ENCODE measurements around the gene TNPO1.

The TNPO1 gene

GRCh38 chr5:72850113-72850512 lies 33.7 kb downstream of the TNPO1 start:
- no peak for DNase-seq (ENCODE audit: extremely low read depth in 1 of 2, low read depth in 1 of 2)

DNA sequence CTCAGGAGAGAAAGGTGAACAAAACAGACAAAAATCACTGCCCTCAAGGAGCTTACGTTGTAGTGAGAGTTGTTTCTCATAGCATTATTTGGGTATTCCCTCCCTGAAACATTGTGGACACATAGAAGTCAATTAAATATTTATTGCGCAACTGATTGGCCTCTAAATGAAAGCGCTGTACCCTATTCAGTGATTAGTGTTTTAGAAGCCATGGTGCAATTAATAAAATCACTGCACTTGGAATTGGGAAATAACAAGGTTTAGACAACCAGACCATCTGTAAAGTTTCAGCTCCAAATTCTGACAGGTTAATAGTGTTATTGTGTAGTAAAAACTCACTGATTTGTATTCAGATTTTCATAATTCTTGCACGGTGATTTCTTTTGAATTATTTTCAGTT lies 35.9 kb downstream of the TNPO1 start:
- DNase-seq (ENCODE audit: extremely low read depth in 1 of 2, low read depth in 1 of 2), result no peak

- no peak for DNase-seq (ENCODE audit: extremely low read depth in 1 of 2, low read depth in 1 of 2)
Observed at GRCh38 chr5:72854419-72854818, 38.0 kb downstream of the TNPO1 start.

GRCh38 chr5:72855821-72856220 lies 39.4 kb downstream of the TNPO1 start:
- no peak for DNase-seq (ENCODE audit: extremely low read depth in 1 of 2, low read depth in 1 of 2)

GRCh38 chr5:72857396-72857795 lies 40.9 kb downstream of the TNPO1 start:
- DNase-seq (ENCODE audit: extremely low read depth in 1 of 2, low read depth in 1 of 2), result no peak

- DNase-seq (ENCODE audit: extremely low read depth in 1 of 2, low read depth in 1 of 2), result no peak
Observed at GRCh38 chr5:72859127-72859526, 42.7 kb downstream of the TNPO1 start.

GRCh38 chr5:72860499-72860898 lies 44.0 kb downstream of the TNPO1 start:
- no peak for DNase-seq (ENCODE audit: extremely low read depth in 1 of 2, low read depth in 1 of 2)

- no peak for DNase-seq (ENCODE audit: extremely low read depth in 1 of 2, low read depth in 1 of 2)
Observed at GRCh38 chr5:72871366-72872024, 55.0 kb downstream of the TNPO1 start.

GRCh38 chr5:72878854-72879253 lies 62.4 kb downstream of the TNPO1 start:
- no peak for DNase-seq (ENCODE audit: extremely low read depth in 1 of 2, low read depth in 1 of 2)

- DNase-seq (ENCODE audit: extremely low read depth in 1 of 2, low read depth in 1 of 2), result no peak
Observed at GRCh38 chr5:72882989-72883388, 66.5 kb downstream of the TNPO1 start.

DNA sequence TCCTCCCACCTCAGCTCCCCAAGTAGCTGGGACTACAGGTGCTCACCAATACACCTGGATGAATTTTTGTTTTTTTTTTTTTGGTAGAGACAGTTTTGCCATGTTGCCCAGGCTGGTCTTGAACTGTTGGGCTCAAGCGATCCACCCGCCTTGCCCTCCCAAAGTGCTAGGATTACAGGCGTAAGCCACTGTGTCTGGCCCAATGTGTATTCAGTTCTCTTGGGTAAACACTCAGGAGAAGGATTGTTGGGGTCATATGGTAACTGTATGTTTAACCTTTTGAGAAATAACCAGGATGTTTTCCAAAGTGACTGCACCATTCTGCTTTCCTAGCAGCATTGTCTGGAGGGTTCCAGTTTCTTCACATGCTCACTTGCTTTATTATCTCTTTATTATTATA lies 67.4 kb downstream of the TNPO1 start:
- no peak for DNase-seq (ENCODE audit: extremely low read depth in 1 of 2, low read depth in 1 of 2)

DNA sequence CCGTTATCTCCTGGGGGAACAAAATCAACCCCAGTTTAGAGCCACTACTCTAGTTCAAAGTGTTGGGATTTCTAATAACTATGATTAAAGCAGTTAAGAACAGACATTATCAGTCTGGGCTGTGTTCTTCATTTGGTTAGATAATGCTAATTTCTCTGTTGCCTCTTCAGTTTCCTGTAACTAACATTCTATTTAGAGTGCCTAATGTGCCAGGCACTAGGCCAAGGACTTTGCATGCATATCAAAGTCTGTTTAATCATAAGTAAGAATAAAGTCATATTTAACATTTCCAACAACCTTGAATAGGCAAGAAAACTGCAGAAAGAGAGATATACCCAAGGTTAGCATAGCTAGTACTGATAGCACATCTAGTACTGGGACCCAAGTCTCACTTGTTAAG lies 68.4 kb downstream of the TNPO1 start:
- DNase-seq (ENCODE audit: extremely low read depth in 1 of 2, low read depth in 1 of 2), result no peak

GRCh38 chr5:72885824-72886223 lies 69.4 kb downstream of the TNPO1 start:
- no peak for DNase-seq (ENCODE audit: extremely low read depth in 1 of 2, low read depth in 1 of 2)

GRCh38 chr5:72888595-72888994 lies 72.1 kb downstream of the TNPO1 start:
- DNase-seq (ENCODE audit: extremely low read depth in 1 of 2, low read depth in 1 of 2), result no peak

DNA sequence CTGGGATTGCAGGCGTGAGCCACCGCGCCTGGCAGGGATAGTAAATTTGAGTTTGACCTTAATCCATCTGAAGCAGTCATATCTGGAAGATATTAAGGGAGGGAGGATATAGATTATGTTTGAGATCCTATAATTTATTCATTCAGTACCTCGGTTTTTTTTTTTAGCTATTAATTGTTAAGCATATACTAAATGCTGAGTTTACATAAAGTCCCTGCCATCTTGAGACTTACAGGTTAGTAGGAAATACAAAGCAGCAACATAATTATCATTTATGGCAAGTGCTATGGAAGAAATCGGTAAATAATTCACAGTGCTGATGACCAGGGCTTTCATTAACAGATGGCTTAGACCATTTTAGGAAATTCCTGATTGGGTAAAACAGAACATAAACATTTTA lies 72.9 kb downstream of the TNPO1 start:
- no peak for DNase-seq (ENCODE audit: extremely low read depth in 1 of 2, low read depth in 1 of 2)

GRCh38 chr5:72892846-72893245 lies 76.4 kb downstream of the TNPO1 start:
- no peak for DNase-seq (ENCODE audit: extremely low read depth in 1 of 2, low read depth in 1 of 2)

DNA sequence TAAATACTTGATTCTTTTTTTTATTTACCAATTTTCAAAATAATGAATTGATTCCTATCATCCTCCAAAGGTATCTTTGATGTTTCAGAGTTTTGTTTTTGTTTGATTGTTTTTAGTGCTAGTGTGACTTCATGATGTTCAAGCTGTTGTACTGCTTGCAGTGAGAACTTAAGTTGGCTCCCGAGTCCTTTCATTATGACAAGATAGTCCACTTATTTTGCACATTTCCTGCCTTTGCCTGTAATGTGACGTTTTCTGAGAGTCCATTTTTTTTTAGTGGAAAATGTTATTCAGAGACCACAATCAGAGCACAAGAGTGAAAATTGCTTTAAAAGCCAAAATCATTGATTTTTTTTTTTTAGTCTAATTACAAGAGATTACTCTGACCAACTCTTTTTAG lies 79.3 kb downstream of the TNPO1 start:
- DNase-seq (ENCODE audit: extremely low read depth in 1 of 2, low read depth in 1 of 2), result no peak

DNA sequence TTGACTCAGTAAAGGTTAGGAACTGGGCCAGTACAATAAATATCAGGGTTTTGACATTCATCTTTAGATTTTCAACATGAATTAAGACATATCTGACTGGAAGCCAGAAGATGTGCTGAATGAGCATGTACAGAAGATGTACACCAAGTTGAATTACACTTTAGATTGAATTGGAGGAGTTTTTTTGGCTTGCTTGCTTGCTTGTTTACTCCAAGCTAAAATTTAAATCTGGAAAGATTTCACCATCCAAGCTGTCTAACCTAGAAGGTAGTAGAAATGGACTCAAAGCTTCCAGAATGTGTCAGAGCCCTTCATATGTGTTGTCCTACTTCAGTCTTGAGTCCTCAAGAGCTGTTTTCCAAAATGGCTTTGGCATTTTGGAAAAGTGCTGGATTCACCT lies 90.3 kb downstream of the TNPO1 start:
- DNase-seq (ENCODE audit: extremely low read depth in 1 of 2, low read depth in 1 of 2), result no peak

GRCh38 chr5:72908664-72909063 lies 92.2 kb downstream of the TNPO1 start:
- no peak for DNase-seq (ENCODE audit: extremely low read depth in 1 of 2, low read depth in 1 of 2)

DNA sequence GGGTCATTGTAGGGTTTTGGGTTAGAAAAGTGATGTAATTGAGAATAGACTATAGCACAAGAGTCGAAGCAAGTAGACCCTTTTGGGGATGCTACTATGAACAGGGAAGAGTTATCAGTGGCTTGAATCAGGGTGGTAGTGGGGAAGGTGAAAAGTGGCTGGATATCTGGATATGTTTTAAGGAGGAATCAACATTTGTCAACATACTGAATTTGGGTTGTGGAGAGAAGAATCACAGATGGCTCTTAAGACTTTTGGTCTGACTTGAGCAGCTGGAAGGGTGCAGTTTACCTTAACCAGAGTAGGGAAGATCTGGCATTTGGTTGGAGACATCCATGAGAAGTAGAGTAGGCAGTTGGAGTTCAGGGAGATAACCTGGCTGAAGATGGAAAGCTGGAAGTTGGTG lies 100.9 kb downstream of the TNPO1 start:
- no peak for DNase-seq (ENCODE audit: extremely low read depth in 1 of 2, low read depth in 1 of 2)

- DNase-seq (ENCODE audit: extremely low read depth in 1 of 2, low read depth in 1 of 2), result no peak
Observed at GRCh38 chr5:72920690-72921502, 104.4 kb downstream of the TNPO1 start.

DNA sequence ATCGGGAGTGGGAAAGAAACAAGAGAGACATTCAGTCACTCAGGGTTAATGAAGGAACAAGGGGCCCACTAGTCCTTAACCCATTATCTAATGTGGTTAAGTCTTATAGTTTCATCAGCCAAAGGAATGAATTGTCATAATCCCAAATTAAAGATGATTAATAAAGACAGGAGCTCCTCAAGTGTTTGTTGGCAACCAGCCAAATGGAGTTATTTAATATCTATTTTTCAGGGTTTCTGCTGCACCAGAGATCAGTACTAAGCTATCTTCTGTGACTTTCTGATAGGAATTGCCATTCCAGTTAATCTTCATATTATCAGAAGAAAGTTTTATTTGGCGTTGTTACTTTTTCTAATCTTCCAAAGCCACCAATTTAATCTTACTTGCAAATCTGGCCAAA lies 105.4 kb downstream of the TNPO1 start:
- DNase-seq (ENCODE audit: extremely low read depth in 1 of 2, low read depth in 1 of 2), result no peak

- no peak for DNase-seq (ENCODE audit: extremely low read depth in 1 of 2, low read depth in 1 of 2)
Observed at GRCh38 chr5:72922422-72922821, 106.0 kb downstream of the TNPO1 start.
